GM12872 (cell line): ENCODE data around the gene CPNE5.

Experiments
- CTCF ChIP-seq: IDR thresholded peaks from 3 replicates; pipeline ENCODE4 v1.5.1; 2011; ENCODE audit warnings: low read depth, mild to moderate bottlenecking, low read length, moderate library complexity; ENCODE audit not compliant: insufficient read depth

Gene CPNE5

GRCh38 chr6:36791521-36792135 lies 47.6 kb downstream of the CPNE5 start:
- no peak for TF ChIP-seq CTCF

GRCh38 chr6:36791085-36791484 lies 48.2 kb downstream of the CPNE5 start:
- no peak for TF ChIP-seq CTCF

- no peak for TF ChIP-seq CTCF
Measured at GRCh38 chr6:36788768-36789167, 50.5 kb downstream of the CPNE5 start.

- TF ChIP-seq CTCF: no peak
Measured at GRCh38 chr6:36788186-36788585, 51.1 kb downstream of the CPNE5 start.

- no peak for TF ChIP-seq CTCF
Measured at GRCh38 chr6:36787210-36787609, 52.0 kb downstream of the CPNE5 start.

GRCh38 chr6:36786055-36786675 lies 53.1 kb downstream of the CPNE5 start:
- TF ChIP-seq CTCF: no peak

GRCh38 chr6:36784376-36784636 lies 54.9 kb downstream of the CPNE5 start:
- no peak for TF ChIP-seq CTCF
